ENCODE data around the gene MTA2.

Gene MTA2

DNA sequence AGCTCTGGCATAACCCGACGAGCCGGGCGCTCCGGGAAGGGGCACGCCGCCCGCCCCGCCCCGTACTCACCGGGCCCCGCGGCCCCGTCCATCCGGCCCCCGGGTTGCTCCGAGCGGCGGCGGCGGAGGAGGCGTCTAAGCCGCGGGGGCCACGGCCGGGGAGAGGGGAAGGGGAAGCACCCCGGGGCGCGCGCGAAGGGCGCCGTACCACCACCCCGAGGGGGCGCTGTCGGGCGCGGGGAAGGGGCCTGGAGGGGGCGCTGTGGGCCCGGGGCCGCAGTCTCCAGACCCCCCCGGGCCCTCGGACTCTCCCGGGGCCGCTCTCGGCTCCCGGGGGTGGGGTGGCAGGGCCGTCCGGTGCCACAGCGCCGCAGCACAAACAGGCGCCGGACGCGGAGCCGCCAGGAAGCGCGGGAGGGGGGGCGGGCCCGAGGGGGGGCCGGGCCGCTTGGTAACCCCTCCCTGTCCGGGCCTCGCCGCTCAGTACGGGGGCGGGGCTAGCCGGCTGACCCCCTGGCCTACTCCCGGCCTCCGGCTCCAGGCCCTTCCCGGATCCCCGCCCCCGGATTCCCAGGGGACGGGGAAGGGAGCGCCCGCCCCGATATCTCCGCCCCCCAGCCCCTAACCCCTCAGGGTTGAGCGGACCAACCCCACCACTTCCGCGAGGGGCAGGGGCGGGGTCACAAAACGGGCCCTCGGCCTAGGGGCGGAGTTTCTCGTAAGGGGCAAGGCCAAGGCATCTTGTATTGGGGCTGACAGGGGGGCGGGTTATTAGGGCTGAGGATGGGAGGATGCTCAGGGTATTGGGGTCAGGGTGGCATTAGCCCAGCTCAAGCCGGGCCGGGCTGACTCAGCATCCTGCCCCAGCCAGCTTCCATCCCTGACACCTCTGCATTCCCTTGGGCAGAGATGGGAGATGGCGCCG, 11.0 kb upstream of the MTA2 start, which contains the start of the genes EML3 and ROM1:
EML3 (minus strand) TSS at position 410 of the 925 bp plus-strand sequence; CDS start at position 92, 318 bp downstream.
ROM1 (plus strand) TSS at position 892 of the 925 bp plus-strand sequence; CDS start at position 917, 25 bp downstream.
- peak; percentile 80 for DNase-seq

DNA sequence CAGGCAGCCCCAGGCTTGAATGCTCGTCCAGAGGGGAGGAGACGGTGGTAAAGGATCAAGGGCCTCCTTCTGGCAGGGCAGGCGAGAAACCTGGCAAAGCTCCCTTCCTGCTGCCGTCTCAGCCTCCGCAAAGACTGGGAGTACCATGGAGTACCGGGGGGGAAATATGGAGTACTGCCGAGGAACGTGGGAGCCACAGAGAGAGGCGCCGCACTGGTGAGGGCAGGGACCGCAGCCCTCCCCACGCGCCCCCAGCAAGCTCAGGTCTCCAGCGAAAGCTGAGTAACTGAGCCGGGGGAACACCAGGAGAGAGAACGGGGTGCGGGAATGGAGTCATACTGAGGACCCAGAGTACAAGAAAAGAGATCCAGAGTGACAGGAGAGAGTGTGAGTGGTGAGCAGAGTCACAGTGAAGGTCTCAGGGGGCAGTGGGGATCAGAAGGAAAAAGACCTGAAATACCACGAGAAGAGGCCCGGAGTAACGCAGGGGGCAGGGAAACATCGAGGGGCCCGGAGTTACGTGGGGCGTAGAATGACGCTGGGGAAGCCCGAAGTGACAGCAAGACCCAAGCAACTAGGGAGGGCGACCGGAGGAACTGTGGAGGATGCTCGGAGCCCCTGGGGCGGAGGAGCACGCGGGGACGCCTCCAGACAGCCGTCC, 10.2 kb upstream of the MTA2 start:
- peak; percentile 22 for DNase-seq

DNA sequence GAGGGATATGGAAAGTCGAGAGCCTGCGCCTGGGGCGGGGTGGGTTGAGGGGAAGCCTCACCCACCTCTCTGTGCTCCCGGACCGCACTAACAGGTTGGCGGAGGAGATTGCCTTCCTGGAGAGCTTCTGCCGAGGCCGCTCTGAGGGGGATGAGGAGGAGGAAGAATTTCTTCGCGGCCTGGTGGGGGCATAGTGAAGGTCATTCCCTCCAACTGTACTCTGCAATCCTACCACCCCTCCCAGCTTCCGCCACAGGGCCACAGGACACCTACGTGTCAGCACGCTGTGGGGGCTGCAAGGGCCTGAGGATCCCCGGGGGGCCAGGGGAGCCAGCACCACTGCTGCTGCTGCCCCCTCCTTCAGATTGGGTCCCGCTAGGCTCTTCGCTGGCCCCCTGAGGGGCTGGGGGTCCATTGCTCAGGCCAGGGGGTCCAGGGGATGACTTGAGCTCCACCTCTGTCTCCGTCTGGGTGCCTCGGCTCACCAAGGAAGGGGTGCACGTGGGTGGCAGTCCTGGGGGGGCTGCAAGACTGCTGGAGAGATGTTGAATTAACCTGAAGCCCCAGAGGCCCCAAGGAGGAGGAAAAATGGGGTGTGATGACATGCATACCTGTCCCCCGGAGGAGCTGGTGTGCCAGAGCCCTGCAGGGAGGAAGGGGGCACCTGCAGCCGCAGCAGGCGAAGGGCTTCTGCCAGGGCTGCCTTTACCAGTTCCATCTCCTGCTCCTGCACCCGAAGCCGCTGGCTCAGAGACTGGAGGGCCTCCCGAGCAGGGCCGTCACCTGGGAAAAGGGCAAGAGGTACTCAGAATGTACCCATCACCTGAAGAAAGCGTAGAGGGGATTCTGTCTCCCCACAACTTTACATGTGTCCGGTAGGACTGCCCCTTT, 9.4 kb upstream of the MTA2 start:
- DNase-seq, result no peak

DNA sequence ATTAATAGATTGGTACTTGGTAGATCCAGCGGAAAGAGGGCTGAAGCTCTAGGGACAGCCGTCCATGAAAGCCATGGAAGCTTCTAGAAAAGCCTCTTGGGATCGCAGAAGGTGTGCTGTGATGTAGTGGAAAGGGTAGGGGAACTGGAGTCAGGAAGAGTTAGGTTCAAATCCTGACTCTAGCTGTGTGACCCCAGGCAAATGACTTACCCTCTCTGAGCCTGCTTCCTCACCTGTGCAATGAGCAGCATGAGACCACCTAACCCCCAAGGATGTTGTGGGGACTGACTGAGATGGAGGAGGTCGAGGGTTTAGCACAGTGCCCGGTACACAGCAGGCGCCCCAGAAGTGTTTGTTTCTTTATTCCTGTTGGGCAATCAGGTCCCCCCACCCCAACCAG, 8.7 kb upstream of the MTA2 start:
- no peak for DNase-seq

DNA sequence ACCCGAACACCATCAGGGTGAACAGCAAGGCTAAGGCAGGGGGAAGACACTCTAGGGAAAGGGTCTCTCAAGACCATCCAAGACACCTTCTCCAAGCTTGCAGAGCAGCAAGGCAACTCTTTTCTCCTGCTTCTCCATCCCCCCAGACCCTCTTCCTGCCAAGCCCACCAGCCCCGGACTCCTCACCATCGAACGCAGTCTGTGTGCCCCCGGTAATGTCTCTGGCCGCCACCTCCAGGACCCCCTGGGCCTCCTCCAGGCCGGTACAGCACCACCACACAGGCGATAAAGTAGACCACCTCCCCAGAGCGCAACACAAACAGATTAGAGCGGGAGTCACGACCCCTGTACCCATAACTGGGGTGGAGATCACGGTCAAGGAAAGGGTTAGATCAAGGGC, 7.1 kb upstream of the MTA2 start:
- DNase-seq, result no peak

DNA sequence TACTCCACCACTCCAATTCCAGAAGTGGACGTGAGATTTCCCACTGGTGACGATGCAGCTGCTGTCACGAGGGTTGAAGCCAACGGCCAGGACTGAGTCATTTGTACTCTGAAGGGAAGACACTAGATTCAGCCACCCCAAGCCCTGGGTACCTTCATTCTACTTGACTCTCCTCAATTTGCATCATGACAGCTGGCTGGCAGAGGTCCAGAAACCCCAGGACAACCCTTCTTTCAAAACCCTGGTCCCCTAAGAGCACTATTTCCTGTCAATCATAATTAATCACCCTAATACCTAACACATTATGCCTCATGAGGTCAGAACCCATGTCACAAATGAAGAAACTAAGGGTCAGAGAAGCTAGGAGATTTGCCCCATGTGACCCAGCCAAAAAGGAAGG, 6.0 kb upstream of the MTA2 start:
- no peak for DNase-seq

DNA sequence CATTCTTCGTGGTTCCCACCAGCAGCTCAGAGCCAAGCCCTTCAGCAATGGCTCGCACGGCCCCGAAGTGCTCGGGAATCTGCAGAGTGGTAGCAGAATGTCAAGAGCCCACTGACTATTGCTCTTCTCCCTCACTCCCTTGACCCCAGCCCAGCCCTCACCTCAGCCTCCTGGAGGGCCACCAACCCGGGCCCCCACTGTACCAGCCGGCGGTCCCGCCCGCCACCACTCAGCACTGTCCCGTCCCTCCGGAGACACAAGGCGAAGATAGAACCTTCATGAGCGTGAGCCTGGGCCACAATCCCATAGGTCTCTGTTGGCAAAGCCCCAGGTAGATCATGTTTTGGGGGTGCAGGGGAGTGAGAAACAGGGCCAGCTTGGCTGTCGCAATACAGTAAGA, 4.2 kb upstream of the MTA2 start:
- DNase-seq, result no peak

DNA sequence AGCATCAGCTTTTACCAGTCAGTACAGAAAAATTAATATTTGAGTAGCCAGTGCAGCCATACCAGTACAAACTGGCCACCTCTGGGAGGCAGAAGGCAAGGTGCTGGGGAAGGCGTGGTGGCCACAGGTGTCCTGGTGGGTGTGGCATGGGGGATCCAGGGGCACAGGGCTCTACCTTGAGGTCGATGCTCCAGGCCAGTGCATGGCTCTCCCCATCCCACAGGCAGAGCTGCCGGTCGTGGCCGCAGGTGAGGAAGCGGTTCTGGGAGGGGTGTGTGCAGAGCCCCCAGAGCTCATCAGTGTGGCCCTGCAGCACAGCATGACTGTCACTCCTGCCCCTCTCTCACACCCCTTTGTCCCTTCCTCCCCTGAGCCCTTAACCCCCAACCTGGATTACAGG, 3.8 kb upstream of the MTA2 start:
- no peak for DNase-seq

DNA sequence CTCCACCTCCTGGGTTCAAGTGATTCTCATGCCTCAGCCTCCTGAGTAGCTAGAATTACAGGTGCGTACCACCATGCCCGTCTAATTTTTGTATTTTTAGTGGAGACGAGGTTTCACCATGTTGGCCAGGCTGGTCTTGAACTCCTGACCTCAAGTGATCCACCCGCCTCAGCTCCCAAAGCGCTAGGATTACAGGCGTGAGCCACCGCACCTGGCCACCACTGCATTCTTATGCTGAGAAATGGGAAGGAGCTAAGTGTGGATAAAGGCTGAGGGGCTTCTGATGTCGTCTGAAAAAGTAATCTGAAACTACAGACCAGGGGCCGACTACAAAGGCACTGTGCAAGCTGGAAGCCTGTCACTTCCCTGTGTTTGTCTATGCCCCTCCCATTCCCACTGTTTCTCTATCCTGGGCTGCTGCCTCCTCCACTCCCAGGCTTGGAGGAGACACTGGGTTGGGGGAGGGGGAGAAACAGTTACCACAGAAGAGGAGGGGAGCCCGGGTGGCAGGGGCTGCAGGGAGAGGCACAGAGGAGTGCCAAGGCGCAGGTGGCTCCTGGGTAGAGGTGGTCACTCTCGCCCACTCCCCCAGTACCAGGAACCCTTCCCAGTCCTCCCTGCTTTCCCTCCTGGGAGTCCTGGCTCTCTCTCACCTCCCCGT, 2.9 kb upstream of the MTA2 start:
- DNase-seq, result no peak

DNA sequence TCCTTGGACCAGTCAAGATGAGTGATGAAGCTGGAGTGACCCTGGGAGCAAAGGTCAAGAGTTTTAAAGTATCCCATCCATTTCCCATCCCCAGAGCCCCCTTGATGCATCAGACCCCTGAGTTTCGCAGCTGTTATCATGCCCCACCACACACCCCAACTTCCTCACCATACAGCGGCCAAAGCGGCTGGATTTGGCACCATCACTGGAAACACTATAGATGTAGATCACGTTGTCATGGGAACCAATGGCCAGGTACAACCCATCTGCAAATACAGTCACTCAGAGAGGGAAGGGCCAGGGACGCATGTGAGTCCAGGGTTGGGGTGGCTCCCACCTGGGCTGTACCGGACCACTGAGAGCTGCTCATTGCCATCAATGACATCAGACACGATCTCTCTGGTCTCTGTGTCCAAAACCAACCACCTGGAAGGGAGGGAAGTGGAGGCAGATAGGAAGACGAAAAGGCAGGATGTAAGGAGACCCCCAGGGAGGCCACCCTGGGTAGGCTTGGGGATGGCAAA, 2.2 kb upstream of the MTA2 start:
- no peak for DNase-seq

DNA sequence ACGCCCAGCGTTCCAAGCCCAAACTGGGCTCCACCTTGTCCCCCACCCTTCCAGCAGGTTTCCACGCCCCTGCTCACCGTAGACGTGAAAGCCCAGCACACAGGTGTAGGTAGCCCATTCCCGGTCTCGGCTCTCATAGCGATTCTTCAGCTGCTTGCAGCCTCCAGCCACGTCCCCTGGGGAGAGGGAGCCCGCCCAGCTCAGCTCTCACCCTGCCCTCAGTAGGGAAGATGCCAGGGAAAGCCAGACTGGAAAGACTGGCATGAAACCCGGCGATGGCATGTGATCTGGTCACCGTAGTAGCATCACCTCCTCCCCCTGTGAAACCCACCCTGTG, 1.4 kb upstream of the MTA2 start:
- DNase-seq, result no peak

DNA sequence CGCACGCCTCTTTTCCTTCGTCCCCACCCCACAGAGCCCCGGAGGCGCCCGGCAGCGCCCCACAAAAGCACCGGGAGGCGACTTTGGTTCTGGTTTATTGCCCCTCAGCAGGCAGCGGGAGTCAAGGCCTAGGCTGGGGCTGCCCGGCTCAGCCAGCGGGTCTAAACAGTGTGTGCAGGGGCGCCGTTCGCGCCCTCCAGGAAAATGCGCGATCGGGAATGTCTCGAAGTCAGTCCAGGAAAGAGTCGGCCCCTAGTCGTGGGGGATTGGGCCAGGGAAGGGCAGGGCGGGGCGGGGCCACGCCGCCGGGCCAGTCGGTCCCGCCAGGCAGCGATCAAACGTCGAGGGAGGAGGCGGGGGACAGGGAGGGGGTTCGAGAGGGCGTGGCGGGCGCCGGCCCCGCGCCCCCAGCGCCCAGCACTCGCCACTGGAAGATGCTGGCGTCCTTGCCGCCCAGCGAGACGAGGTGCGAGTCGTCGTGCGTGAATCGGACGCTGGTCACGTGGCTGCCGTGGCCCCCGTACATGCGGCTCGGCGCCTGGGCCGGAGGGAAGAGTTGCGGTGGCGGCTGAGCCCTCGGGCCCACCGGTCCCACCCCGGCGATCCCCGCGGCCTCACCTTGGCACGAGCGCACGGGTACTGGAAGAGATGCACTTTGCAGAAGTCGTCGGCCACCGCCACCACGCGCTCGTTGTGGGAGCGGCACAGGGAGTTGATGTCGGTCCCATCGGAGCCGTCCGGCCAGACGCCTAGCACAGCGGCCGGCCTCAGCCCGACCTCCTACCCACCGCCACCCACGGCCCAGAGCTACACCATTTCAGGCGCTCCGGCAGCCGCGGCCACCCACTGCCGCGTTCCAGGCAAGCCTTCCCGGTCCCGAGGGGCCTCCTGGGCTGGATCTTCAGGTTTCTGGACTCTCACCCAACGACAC, 741 bp upstream of the MTA2 start:
- DNase-seq, result peak; percentile 15

DNA sequence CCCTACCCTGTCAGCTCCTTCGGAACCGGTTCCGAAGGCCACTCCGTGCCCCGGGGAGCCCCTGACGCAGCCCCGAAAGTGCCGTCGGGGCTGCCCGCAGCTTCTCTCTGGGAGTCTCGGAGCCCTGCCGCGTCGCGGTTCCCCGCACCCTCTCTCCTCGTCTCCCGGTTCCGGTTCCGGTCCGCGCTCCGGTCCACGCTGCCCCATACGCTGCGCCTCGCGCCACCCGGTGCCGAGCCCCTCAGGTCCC, 618 bp downstream of the MTA2 start:
- peak; percentile 44 for DNase-seq

DNA sequence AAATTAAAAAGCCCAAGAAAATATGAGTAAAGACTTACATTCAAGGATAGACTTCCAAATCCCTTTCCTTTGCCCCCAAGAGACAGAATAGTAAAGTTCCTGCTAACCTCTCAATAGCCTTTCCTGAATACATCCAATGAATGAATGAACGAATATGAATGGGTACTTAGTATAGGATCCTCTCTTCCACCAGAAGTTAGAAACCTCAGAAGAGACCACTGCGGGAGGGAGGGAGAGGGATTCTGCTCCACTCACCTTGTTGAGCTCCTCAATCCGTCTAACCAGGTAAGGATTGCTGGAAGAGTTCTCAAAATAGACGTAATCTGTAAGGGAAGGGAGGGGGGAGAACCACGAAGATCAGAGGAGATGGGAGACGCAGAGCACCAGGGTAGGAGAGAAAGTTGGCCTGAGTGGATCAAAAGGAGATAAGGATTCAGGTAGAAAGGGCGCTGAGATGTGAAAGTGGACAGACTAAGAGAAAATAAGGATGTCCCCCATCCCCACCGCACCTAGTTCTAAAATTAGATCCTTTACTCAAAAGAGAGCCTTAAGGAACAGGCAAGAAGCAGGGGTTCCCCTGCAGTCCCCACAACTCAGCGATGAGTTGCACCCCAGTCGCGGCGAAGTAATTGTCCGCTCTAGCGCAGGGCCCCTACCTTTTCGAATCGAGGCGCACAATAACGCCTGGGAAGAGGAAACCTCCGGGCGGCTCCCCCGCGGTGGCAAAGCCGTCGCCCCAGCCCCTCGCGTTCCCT, 1.1 kb downstream of the MTA2 start:
- DNase-seq, result no peak

DNA sequence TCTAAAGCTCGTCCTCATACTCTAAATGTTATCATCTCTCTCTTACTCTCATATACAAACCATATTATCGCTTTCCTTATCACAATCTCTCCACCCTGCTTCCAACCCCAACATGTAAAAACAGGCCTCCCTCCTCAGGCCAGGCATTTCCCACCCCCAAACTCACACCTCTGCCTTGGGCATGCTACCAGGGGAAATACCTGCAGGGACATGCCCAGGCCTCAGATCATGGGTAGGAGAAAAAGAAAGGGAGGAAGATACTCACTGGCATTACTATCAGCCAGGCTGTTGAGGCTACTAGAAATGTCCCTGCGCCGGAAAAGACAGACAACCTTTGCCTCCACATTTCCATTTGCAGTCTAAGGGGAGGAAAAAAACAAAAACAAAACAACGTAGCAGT, 1.8 kb downstream of the MTA2 start:
- no peak for DNase-seq

DNA sequence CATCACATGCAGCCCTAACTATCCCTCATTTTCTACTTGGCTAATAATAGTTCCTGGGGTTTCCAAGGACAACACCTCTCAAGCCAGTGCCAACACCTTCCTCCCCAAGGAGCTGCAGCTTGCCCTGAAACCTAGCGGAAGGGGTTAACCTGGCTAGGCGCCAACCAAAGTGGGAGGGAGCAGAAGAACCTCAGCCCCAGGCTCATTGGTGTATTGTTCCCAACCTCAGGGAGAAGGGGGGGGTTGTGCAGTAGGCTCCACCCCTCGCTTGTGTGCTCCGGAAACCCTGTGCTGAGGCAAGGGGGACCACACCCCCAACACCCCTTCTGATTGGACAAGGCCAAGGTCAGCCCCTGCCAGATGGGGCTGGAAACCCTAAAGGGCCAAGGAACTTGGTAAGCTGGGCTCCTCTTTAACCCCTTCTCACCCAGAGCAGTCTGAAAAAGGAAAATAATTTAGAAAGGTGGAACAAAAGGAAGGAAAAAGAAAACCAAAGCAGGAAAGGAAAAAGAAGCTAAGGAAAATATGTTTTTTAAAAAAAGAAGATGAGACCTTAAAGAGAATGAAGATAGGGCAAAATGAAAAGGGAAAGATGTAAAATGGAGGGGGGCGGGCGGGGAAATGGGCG, 2.5 kb downstream of the MTA2 start:
- DNase-seq, result peak; percentile 94

DNA sequence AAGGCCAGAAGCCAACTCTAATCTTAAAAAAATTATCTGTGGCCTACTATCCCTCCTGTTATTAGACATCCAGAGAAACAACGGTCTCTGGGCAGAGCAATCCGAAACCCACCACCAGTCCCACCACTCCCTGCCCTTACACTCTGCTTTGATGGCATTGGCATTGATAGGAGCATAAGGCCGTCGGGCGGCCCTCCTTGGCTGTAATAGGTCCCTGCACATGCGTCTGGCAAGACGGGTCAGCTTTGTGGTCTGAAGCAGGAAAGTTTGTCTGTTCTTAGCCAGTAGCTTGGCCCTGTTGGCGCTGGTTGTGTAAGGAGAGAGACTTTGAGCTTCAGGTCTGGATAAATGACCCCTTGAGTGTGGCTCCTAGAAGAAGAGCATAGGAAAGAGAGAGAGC, 6.5 kb downstream of the MTA2 start:
- DNase-seq, result no peak

DNA sequence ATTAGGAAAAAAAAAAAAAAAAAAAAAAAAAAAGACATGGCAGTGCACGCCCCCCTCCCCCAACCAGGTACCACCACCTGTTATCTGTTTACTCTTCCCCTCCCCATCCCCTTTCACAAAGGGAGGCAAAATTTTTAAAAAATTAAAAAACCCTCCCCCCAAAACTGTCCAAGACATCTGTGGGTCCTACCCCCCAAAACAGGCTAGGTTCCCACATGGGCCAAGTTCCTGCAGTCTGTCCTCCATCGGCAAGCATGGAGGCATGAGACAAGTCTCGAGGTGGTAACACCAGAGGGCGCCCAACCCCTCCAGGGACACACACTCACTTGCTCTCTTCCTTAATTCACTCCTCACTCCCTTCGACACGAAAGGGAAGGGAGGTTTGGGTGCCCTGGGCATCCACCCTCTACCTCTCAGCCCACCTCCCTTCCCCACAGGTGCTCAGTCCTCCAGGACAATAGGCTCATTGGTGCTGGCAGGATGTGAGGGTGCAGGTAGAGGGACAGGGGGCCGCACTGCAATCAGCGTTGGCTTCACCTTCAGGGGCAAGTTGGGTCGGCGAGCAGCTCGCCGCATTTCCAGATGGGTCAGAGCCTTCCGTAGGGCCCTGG, 8.1 kb downstream of the MTA2 start:
- peak; percentile 70 for DNase-seq

DNA sequence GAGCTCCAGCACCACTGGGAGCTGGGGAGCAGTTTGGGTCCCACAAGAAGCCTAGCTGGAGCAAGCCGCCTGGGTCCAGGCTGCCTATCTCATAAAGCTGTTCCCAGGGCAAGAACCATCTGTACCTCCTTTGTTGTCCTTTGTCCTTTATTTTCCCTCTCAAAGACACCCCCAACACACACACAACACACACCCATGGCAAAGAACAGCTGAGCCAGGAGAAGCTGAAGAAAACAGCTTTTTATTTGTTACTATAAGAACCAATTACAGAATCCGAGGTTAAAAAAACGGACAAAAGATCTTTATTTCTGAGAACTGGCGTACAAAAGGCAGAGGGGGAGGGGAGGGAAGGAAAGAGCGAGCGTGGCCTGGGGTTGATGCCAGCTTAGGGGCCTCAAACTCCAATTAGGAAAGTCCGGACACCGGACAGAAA, 8.7 kb downstream of the MTA2 start:
- DNase-seq, result no peak
